MCF 10A (cell line): ENCODE data around the gene ATG9B. TPM values are rescaled to one million over a fixed set of nuclear protein-coding genes. Genes with fewer than 3 reads are reported as not detected.
A peak's percentile ranks its signal among the peaks of the same experiment; 100 is the strongest.

Experiments
- BruUV-seq: library from RNA; stranded (reverse); fragments of 400-500 nt; replicated peaks from 2 replicates; lab custom pipeline; 2021; lab: Mats Ljungman, UMichigan
- CTCF ChIA-PET: fragments of 300-600 bp; sonication (Branson Sonifier 250); formaldehyde crosslinking; extraction: SDS; loops from one replicate; lab custom pipeline; 2021; ENCODE audit warnings: antibody characterized with exemption, inconsistent platforms; lab: Yijun Ruan, JAX
- POLR2A ChIA-PET: fragments of 300-600, 350-650 bp; sonication (Branson Sonifier 250); formaldehyde crosslinking; extraction: SDS; loops from one replicate; lab custom pipeline; 2020; ENCODE audit warnings: antibody characterized with exemption, inconsistent platforms; lab: Yijun Ruan, JAX
- DNase-seq: peaks from one replicate; pipeline ENCODE4 v3.0.0-alpha.2; 2018; ENCODE audit not compliant: unreplicated experiment
- H3K27ac Mint-ChIP-seq: one replicate; pipeline ENCODE4 v1.8.0; 2022; ENCODE audit warnings: mild to moderate bottlenecking, low read depth, mixed read lengths; ENCODE audit not compliant: unreplicated experiment
- H3K27me3 Mint-ChIP-seq: one replicate; pipeline ENCODE4 v1.8.0; 2022; ENCODE audit warnings: mixed read lengths; ENCODE audit not compliant: insufficient read depth, unreplicated experiment
- H3K36me3 Mint-ChIP-seq: one replicate; pipeline ENCODE4 v1.8.0; 2022; ENCODE audit warnings: mild to moderate bottlenecking, moderate library complexity, mixed read lengths; ENCODE audit not compliant: insufficient read depth, unreplicated experiment
- H3K4me1 Mint-ChIP-seq: one replicate; pipeline ENCODE4 v1.8.0; 2022; ENCODE audit warnings: mixed read lengths; ENCODE audit not compliant: insufficient read depth, unreplicated experiment
- H3K4me3 Mint-ChIP-seq: one replicate; pipeline ENCODE4 v1.8.0; 2022; ENCODE audit warnings: mild to moderate bottlenecking, moderate library complexity, mixed read lengths; ENCODE audit not compliant: unreplicated experiment
- H3K9me3 Mint-ChIP-seq: one replicate; pipeline ENCODE4 v1.8.0; 2022; ENCODE audit warnings: mixed read lengths; ENCODE audit not compliant: unreplicated experiment
- CTCF ChIP-seq: fragments of 200-600 bp; IDR thresholded peaks from one replicate; pipeline ENCODE4 v1.8.0; 2022; ENCODE audit warnings: antibody characterized with exemption, mild to moderate bottlenecking; ENCODE audit not compliant: unreplicated experiment
- intact Hi-C: fragments of 100-400 bp; cut with micrococcal nuclease; formaldehyde crosslinking; loops from 2 replicates; pipeline ENCODE4 v1.14.1; 2022
- total RNA-seq: library from RNA; stranded (reverse); gene quantifications from 2 replicates; pipeline ENCODE4 v1.2.3, GENCODE V29; 2022

Gene ATG9B
- total RNA-seq, 1 experiment from 2014 or later = 0.12 TPM

DNA sequence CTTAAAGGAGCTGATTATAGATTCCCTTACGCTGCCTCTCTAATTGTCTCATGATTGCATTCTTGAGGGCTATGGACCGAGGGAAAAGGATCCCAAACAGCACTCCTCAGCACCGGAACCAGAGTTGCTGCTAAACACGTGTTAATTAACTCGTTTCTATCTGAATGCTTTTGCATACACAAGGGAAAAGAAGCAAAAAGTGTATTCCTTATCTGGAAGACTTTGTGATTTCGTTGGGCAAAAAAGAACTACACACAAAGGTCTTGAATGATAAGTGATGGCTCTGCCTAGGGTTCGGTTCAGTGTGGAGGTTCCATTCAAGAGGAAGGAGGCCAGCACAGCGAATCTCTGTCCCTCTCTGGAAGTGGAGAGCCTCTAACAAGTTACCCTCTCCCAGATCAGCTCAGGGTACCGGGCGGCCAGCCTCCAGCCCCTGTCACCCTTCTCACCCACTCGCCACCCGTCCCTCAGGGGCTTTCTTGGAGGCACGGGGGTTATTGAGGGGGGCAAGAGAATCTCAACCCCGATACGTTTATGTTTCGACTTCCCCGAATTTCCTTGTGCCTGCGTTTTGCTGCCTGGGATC is 34.6 kb upstream of the ATG9B start:
- no TSS peak for BruUV-seq
- Mint-ChIP-seq H3K36me3 (peaks cover 15% of the 10 kb centered on the region), H3K9me3 (no peaks in the 10 kb centered on the region), H3K4me3 (peak overlapping the region; percentile 97), H3K27me3 (no peaks in the 10 kb centered on the region), H3K27ac (peak overlapping the region; percentile 87), H3K4me1 (peaks cover 38% of the 10 kb centered on the region)
- CTCF ChIA-PET = interaction anchor here (0.7 to 3.3 kb wide), 3 partner anchors 26 to 53 kb away, joined by 3 to 21 read pairs (median 11); no protein-coding TSS in a partner anchor
- intact Hi-C loops = loop anchor here (1.0 kb wide), 4 partner anchors 21 to 52 kb away; partner anchors contain the start of genes ABCB8 and FASTK
- TF ChIP-seq CTCF = no peak
- DNase-seq = peak; percentile 22
- POLR2A ChIA-PET = interaction anchor here (1.1 to 8.4 kb wide), 5 partner anchors 12 to 54 kb away, joined by 4 to 151 read pairs (median 42); partner anchors contain the start of genes ABCB8, AGAP3, FASTK and TMUB1

DNA sequence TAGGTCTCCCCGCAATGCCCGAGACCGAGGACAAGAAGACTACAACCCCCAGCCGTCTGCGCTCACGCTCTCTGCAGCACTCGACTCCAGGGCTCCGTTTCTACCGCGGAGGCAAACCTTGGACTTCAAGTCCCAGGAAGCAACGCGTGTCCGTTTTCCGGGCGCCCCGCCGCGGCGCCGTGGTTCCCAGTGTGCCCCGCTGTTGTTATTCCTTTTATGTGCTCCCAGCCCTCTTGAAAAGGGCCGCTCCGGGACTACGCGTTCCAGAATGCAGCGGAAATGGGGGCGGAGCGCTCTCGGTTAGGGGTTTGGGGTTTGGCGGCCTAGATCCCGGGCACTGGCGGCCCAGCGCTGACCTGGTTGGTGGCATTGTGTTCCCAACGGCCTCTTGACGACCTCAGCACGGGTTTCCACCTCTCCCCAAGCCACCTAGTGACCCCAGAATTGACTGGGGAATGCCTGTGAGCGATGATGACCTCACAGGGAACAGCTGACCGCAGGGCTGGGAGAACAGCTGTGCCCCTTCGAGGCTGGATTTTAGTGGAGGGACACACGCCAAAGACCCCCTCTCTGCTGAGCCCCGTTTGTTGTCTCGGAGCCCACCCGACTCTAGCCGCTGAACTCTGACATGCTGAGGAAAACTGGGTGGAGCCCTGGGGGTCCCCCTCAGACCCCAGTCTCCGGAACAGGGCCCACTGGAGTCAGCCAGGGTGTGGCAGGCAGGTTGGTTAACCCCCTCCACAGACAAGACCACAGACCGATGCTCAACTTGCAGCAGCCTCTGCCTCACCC is 33.9 kb upstream of the ATG9B start:
- Mint-ChIP-seq H3K27me3 (no peaks in the 10 kb centered on the region), H3K9me3 (no peaks in the 10 kb centered on the region), H3K27ac (peak overlapping the region; percentile 87), H3K4me1 (peaks cover 34% of the 10 kb centered on the region), H3K36me3 (peaks cover 8% of the 10 kb centered on the region), H3K4me3 (peak overlapping the region; percentile 97)
- DNase-seq = peak; percentile 99
- TF ChIP-seq CTCF = no peak
- intact Hi-C loops = loop anchor here (1.0 kb wide), 3 partner anchors 29 to 53 kb away; partner anchors contain the start of gene ABCB8
- POLR2A ChIA-PET = interaction anchor here (0.9 to 8.4 kb wide), 7 partner anchors 10 to 58 kb away, joined by 3 to 151 read pairs (median 6); partner anchors contain the start of genes ABCB8, AGAP3, FASTK and TMUB1
- CTCF ChIA-PET = interaction anchor here (0.6 to 3.3 kb wide), 5 partner anchors 8 to 179 kb away, joined by 3 to 21 read pairs (median 4); no protein-coding TSS in a partner anchor
- BruUV-seq = TSS peak; percentile 63

GRCh38 chr7:151057506-151057988 is 33.3 kb upstream of the ATG9B start, which contains the start of gene CDK5:
TSS of gene CDK5 (minus strand) at chr7:151057897. CDS start at chr7:151057848, 49 bp downstream.
- no peak for DNase-seq
- Mint-ChIP-seq H3K4me1 (peaks cover 33% of the 10 kb centered on the region), H3K27me3 (no peaks in the 10 kb centered on the region), H3K36me3 (peaks cover 6% of the 10 kb centered on the region), H3K9me3 (no peaks in the 10 kb centered on the region), H3K27ac (peak within 1 kb of the TSS; percentile 87), H3K4me3 (peak within 1 kb of the TSS; percentile 97)
- POLR2A ChIA-PET = interaction anchor here (0.9 to 8.4 kb wide), 5 partner anchors 11 to 58 kb away, joined by 3 to 151 read pairs (median 6); partner anchors contain the start of genes ABCB8, AGAP3, FASTK and TMUB1
- no TSS peak for BruUV-seq
- intact Hi-C loops = no loop called here
- TF ChIP-seq CTCF = no peak
- CTCF ChIA-PET = interaction anchor here (0.6 to 3.3 kb wide), 4 partner anchors 9 to 1919 kb away, joined by 3 to 21 read pairs (median 4); no protein-coding TSS in a partner anchor
